Medulla oblongata (tissue), 1 donor: Measurements from ENCODE around the gene FAM229A.

Experiments used
- DNase-seq: peaks from one replicate; pipeline ENCODE4 v3.0.0-alpha.2; 2015; ENCODE audit errors: extremely low spot score

FAM229A gene

DNA sequence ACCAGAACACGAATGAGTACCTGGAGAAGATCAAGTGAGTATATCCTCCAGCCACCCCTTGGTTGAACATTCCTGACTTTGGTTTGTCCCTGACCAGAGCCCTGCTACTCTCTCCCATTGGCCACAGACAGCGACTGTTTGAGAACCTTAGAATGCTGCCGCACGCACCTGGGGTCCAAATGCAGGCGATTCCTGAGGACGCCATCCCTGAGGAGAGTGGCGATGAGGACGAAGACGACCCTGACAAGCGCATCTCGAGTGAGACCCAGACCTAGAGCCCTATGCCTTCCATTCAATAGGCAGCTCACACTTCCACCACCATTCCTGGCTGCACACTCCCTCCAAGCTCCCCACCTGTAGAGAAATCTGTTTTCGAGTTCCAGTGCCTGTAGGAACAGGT, 30.7 kb downstream of the FAM229A start:
- no peak for DNase-seq

DNA sequence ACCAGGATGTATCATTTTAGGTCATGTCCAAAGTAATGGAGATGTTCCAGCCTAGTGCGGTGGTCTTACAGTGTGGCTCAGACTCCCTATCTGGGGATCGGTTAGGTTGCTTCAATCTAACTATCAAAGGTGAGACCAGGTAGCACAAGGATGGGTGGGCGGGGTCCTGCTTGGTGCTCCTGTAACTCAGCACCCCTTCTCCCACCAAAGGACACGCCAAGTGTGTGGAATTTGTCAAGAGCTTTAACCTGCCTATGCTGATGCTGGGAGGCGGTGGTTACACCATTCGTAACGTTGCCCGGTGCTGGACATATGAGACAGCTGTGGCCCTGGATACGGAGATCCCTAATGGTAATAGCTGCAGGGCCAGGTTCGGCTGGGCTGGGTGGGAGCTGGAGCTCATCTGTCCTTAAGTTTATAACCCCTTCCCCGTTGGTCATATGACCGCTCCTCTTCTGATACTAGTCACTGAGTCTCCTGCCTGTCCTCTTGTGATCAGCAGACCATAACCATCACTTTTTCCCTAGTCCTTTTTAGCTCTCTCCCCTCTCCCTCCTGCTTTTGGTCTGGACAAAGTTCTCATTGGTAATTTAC, 31.6 kb downstream of the FAM229A start:
- DNase-seq: no peak

GRCh38 chr1:32329931-32330466, 32.3 kb downstream of the FAM229A start:
- no peak for DNase-seq

DNA sequence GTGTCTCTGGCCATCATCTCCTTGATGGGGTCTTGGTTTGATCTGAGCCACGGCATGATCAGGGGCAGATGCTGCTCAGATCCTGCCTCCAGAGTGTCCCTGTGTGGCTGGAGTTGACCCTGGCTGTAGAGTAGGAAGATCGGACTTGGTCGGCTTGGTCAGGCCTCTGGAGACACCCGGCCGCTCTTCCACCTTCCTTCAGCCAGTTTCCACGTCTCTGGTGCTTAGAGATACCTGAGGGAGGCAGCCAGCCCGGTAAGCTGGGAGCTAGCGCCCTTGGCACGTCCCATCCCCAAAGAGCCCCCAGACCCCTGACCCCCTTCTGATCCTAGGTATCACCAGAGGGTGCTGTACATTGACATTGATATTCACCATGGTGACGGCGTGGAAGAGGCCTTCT, 35.1 kb downstream of the FAM229A start:
- DNase-seq: no peak

DNA sequence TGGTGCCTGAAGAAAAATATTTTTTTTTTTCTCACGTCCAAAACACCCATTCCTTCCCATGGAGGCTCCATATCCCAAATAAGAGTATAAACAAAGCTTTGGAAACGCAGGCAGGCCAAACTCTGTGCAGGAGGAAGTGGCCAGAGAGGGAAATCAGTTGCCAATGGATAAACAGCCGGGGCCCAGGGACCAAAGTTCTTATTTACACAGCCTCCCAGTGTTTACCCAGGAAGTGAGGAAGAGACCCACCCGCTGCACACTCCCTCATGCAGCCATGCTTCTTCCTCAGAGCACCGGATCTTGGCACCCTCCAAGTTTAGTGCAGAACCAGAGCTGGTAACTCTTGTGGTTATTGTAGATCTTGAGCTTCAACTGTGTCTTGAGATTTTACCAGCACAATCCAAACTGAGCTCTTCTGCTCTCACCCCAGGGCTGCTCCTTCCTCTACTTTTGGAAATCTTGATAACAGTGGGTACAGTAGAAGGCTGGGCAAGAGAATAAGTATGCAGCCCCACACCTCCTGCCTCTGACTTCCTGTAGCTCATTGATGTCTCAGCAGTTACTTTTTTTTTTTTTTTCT, 40.5 kb downstream of the FAM229A start:
- DNase-seq: no peak

DNA sequence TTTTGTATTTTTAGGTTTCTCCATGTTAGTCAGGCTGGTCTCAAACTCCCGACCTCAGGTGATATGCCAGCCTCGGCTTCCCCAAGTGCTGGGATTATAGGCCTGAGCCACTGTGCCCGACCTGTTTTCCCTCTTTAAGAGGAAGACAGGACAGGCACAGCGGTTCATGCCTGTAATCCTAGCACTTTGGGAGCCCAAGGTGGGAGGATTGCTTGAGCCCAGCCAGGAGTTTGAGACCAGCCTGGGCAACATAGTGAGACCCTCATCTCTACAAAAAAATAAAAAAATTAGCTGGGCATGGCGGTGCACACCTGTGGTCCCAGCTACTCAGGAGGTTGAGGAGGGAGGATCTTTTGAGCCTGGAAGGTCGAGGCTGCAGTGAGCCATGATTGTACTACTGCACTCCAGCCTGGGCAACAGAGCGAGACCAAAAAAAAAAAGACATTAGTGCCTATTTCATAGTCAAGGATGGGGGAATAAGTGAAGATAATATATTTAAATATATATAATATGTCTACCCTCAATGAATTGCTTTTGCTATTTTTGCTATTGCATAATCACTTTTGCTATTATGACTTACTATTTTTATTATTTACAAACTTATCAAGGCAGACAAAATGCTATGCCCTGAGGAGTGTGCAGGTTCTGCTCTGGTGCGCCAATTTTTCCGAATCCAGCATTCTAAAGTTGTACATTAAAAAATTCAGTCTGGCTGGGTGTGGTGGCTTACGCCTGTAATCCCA, 44.0 kb downstream of the FAM229A start:
- DNase-seq: no peak

GRCh38 chr1:32316903-32317277, 45.4 kb downstream of the FAM229A start:
- no peak for DNase-seq

DNA sequence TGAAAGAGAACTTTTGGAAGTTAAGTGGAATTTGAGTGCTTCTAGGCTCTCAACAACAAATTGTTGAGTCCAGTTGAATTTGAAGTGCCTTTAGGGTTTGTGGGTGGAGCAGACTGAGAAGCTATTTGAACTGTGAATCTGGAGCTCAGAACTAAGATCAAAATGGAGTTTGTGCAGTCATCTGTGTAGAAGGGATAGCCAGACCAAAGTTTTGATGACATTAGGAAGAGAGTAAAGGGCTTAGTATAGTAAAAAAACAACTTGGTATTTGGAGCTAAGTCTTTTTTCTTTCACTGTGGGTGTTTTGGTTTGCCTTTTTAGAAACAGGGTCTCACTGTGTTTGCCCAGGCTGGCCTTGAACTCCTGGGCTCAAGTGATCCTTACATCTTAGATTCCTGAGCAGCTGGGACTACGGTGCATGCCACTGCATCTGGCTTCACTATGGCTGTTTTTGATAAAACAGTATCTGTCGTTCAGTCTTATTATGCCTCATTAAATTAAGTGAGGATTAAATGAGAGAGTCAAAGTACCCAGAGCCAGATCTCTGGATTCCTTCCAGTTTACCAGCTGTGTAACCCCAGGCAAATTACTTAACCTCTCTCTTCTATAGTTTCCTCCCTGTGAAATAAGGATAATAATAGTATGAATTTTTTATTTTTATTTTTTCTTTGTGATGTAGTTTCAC, 50.4 kb downstream of the FAM229A start:
- no peak for DNase-seq
